K562 (cell line): ENCODE measurements around the gene BSDC1. TPM values are rescaled to one million over a fixed set of nuclear protein-coding genes. Genes with fewer than 3 reads are reported as not detected.

Experiments
- polyA plus RNA-seq, 8 experiments: library from polyadenylated mRNA; depleted of rRNA in 4 of 8; stranded (reverse) in 5 of 8; unstranded in 3 of 8; fragments of >200 nt; fragmentation: Nextera tagmentation in 2 of 8; fragmentation: Illumina TruSeq in 1 of 8; extraction: Ambion mirVana in 2 of 8; extraction: Trizol in 1 of 8; gene quantifications; 2 replicates each; pipeline versions ENCODE4 v1.2.1 to v1.2.3, GENCODE V29; 2011 to 2014; ENCODE audit warnings: inconsistent platforms in 1 of 8, missing spikeins in 1 of 8
- total RNA-seq, 7 experiments: library from RNA; depleted of rRNA in 6 of 7; stranded (reverse); fragments of >200 nt in 6 of 7; fragmentation: Illumina TruSeq in 2 of 7; extraction: Trizol in 2 of 7; gene quantifications; 2 replicates each; pipeline versions ENCODE4 v1.2.1 to v1.2.3, GENCODE V29; 2011 to 2021; ENCODE audit warnings: low replicate concordance in 1 of 7

BSDC1 gene
- total and polyA plus RNA-seq, 9 of the 15 experiments (the other 6 are each of a cell fraction or from before 2014, with no cell fraction given): 10.2 to 96.8 (median 73.1) TPM

Other genes with a start within 250 kb of the BSDC1 start
Only the 7 nearest of the 14 such genes appear.
- gene LCK, start 143.2 kb downstream of the BSDC1 start, total RNA-seq (2014; rRNA removed): 0.08 TPM in 1 of 2 replicates, not detected in the other
- 0.13 TPM in 1 of 2 replicates, not detected in the other for gene LCK, start 143.2 kb downstream of the BSDC1 start, total RNA-seq (2014; rRNA removed; fragmentation: Illumina TruSeq; extraction: Trizol)
- not detected in 2 replicates for gene LCK, start 143.2 kb downstream of the BSDC1 start, total RNA-seq (2015; rRNA removed; fragmentation: Illumina TruSeq; extraction: Trizol)
- 0.38 and 0.47 TPM in 2 replicates for gene LCK, start 143.2 kb downstream of the BSDC1 start, total RNA-seq (2021)
- gene LCK, start 143.2 kb downstream of the BSDC1 start, polyA plus RNA-seq (2011; rRNA removed): not detected in 2 replicates
- 0.04 TPM in 1 of 2 replicates, not detected in the other for gene LCK, start 143.2 kb downstream of the BSDC1 start, polyA plus RNA-seq (2014; fragmentation: Illumina TruSeq; extraction: Trizol)
- not detected for gene LCK, start 143.2 kb downstream of the BSDC1 start, polyA plus RNA-seq (2014; fragmentation: Nextera tagmentation; extraction: Ambion mirVana)
- gene LCK, start 143.2 kb downstream of the BSDC1 start, polyA plus RNA-seq (2014; rRNA removed): 0.13 TPM in 1 of 2 replicates, not detected in the other
- gene HDAC1, start 102.4 kb downstream of the BSDC1 start, total RNA-seq (2014; rRNA removed): 169 and 182 TPM in 2 replicates
- gene HDAC1, start 102.4 kb downstream of the BSDC1 start, total RNA-seq (2014; rRNA removed; fragmentation: Illumina TruSeq; extraction: Trizol): 193 and 197 TPM in 2 replicates
- gene HDAC1, start 102.4 kb downstream of the BSDC1 start, total RNA-seq (2015; rRNA removed; fragmentation: Illumina TruSeq; extraction: Trizol): 169 and 180 TPM in 2 replicates
- 182 and 185 TPM in 2 replicates for gene HDAC1, start 102.4 kb downstream of the BSDC1 start, total RNA-seq (2021)
- 384 and 397 TPM in 2 replicates for gene HDAC1, start 102.4 kb downstream of the BSDC1 start, polyA plus RNA-seq (2011; rRNA removed)
- 213 and 224 TPM in 2 replicates for gene HDAC1, start 102.4 kb downstream of the BSDC1 start, polyA plus RNA-seq (2014; fragmentation: Illumina TruSeq; extraction: Trizol)
- gene HDAC1, start 102.4 kb downstream of the BSDC1 start, polyA plus RNA-seq (2014; fragmentation: Nextera tagmentation; extraction: Ambion mirVana): 100 to 1,000 TPM; 183 to 205 TPM
- 210 and 239 TPM in 2 replicates for gene HDAC1, start 102.4 kb downstream of the BSDC1 start, polyA plus RNA-seq (2014; rRNA removed)
- 155 and 188 TPM in 2 replicates for gene MARCKSL1, start 58.2 kb downstream of the BSDC1 start, total RNA-seq (2014; rRNA removed)
- 85.0 and 89.5 TPM in 2 replicates for gene MARCKSL1, start 58.2 kb downstream of the BSDC1 start, total RNA-seq (2014; rRNA removed; fragmentation: Illumina TruSeq; extraction: Trizol)
- gene MARCKSL1, start 58.2 kb downstream of the BSDC1 start, total RNA-seq (2015; rRNA removed; fragmentation: Illumina TruSeq; extraction: Trizol): 99.5 and 102 TPM in 2 replicates
- gene MARCKSL1, start 58.2 kb downstream of the BSDC1 start, total RNA-seq (2021): 236 and 247 TPM in 2 replicates
- gene MARCKSL1, start 58.2 kb downstream of the BSDC1 start, polyA plus RNA-seq (2011; rRNA removed): 202 and 216 TPM in 2 replicates
- 325 and 361 TPM in 2 replicates for gene MARCKSL1, start 58.2 kb downstream of the BSDC1 start, polyA plus RNA-seq (2014; fragmentation: Illumina TruSeq; extraction: Trizol)
- 10 to 100 TPM; 14.7 to 14.8 TPM for gene MARCKSL1, start 58.2 kb downstream of the BSDC1 start, polyA plus RNA-seq (2014; fragmentation: Nextera tagmentation; extraction: Ambion mirVana)
- 256 and 262 TPM in 2 replicates for gene MARCKSL1, start 58.2 kb downstream of the BSDC1 start, polyA plus RNA-seq (2014; rRNA removed)
- 6.7 and 7.4 TPM in 2 replicates for gene FAM229A, start 32.0 kb downstream of the BSDC1 start, total RNA-seq (2014; rRNA removed)
- gene FAM229A, start 32.0 kb downstream of the BSDC1 start, total RNA-seq (2014; rRNA removed; fragmentation: Illumina TruSeq; extraction: Trizol): 3.6 and 4.0 TPM in 2 replicates
- 2.9 and 3.4 TPM in 2 replicates for gene FAM229A, start 32.0 kb downstream of the BSDC1 start, total RNA-seq (2015; rRNA removed; fragmentation: Illumina TruSeq; extraction: Trizol)
- 11.6 and 12.7 TPM in 2 replicates for gene FAM229A, start 32.0 kb downstream of the BSDC1 start, total RNA-seq (2021)
- 10.9 and 18.6 TPM in 2 replicates for gene FAM229A, start 32.0 kb downstream of the BSDC1 start, polyA plus RNA-seq (2011; rRNA removed)
- 9.5 and 9.7 TPM in 2 replicates for gene FAM229A, start 32.0 kb downstream of the BSDC1 start, polyA plus RNA-seq (2014; fragmentation: Illumina TruSeq; extraction: Trizol)
- under 1 TPM; 0.04 TPM for gene FAM229A, start 32.0 kb downstream of the BSDC1 start, polyA plus RNA-seq (2014; fragmentation: Nextera tagmentation; extraction: Ambion mirVana)
- 17.9 and 21.6 TPM in 2 replicates for gene FAM229A, start 32.0 kb downstream of the BSDC1 start, polyA plus RNA-seq (2014; rRNA removed)
- gene TSSK3, start 31.9 kb downstream of the BSDC1 start, total RNA-seq (2014; rRNA removed): 0.27 and 1.8 TPM in 2 replicates
- gene TSSK3, start 31.9 kb downstream of the BSDC1 start, total RNA-seq (2014; rRNA removed; fragmentation: Illumina TruSeq; extraction: Trizol): 1.9 and 2.5 TPM in 2 replicates
- gene TSSK3, start 31.9 kb downstream of the BSDC1 start, total RNA-seq (2015; rRNA removed; fragmentation: Illumina TruSeq; extraction: Trizol): 2.8 and 4.3 TPM in 2 replicates
- 2.3 and 3.3 TPM in 2 replicates for gene TSSK3, start 31.9 kb downstream of the BSDC1 start, total RNA-seq (2021)
- 2.8 and 3.6 TPM in 2 replicates for gene TSSK3, start 31.9 kb downstream of the BSDC1 start, polyA plus RNA-seq (2011; rRNA removed)
- 1.6 and 3.2 TPM in 2 replicates for gene TSSK3, start 31.9 kb downstream of the BSDC1 start, polyA plus RNA-seq (2014; fragmentation: Illumina TruSeq; extraction: Trizol)
- under 1 TPM; 0.66 to 0.82 TPM for gene TSSK3, start 31.9 kb downstream of the BSDC1 start, polyA plus RNA-seq (2014; fragmentation: Nextera tagmentation; extraction: Ambion mirVana)
- gene TSSK3, start 31.9 kb downstream of the BSDC1 start, polyA plus RNA-seq (2014; rRNA removed): 1.9 and 2.2 TPM in 2 replicates
- under 0.01 TPM in 1 of 2 replicates, not detected in the other for gene ZBTB8B, start 70.6 kb upstream of the BSDC1 start, total RNA-seq (2014; rRNA removed)
- gene ZBTB8B, start 70.6 kb upstream of the BSDC1 start, total RNA-seq (2014; rRNA removed; fragmentation: Illumina TruSeq; extraction: Trizol): not detected in 2 replicates
- not detected in 2 replicates for gene ZBTB8B, start 70.6 kb upstream of the BSDC1 start, total RNA-seq (2015; rRNA removed; fragmentation: Illumina TruSeq; extraction: Trizol)
- gene ZBTB8B, start 70.6 kb upstream of the BSDC1 start, total RNA-seq (2021): not detected in 2 replicates
- not detected in 2 replicates for gene ZBTB8B, start 70.6 kb upstream of the BSDC1 start, polyA plus RNA-seq (2011; rRNA removed)
- gene ZBTB8B, start 70.6 kb upstream of the BSDC1 start, polyA plus RNA-seq (2014; fragmentation: Illumina TruSeq; extraction: Trizol): not detected in 2 replicates
- not detected for gene ZBTB8B, start 70.6 kb upstream of the BSDC1 start, polyA plus RNA-seq (2014; fragmentation: Nextera tagmentation; extraction: Ambion mirVana)
- not detected in 2 replicates for gene ZBTB8B, start 70.6 kb upstream of the BSDC1 start, polyA plus RNA-seq (2014; rRNA removed)
- 0.05 and 0.08 TPM in 2 replicates for gene ZBTB8A, start 145.0 kb upstream of the BSDC1 start, total RNA-seq (2014; rRNA removed)
- gene ZBTB8A, start 145.0 kb upstream of the BSDC1 start, total RNA-seq (2014; rRNA removed; fragmentation: Illumina TruSeq; extraction: Trizol): 0.11 and 0.29 TPM in 2 replicates
- 0.11 and 0.14 TPM in 2 replicates for gene ZBTB8A, start 145.0 kb upstream of the BSDC1 start, total RNA-seq (2015; rRNA removed; fragmentation: Illumina TruSeq; extraction: Trizol)
- gene ZBTB8A, start 145.0 kb upstream of the BSDC1 start, total RNA-seq (2021): 0.22 and 0.31 TPM in 2 replicates
- 0.64 and 2.0 TPM in 2 replicates for gene ZBTB8A, start 145.0 kb upstream of the BSDC1 start, polyA plus RNA-seq (2011; rRNA removed)
- gene ZBTB8A, start 145.0 kb upstream of the BSDC1 start, polyA plus RNA-seq (2014; fragmentation: Illumina TruSeq; extraction: Trizol): 0.09 and 0.22 TPM in 2 replicates
- gene ZBTB8A, start 145.0 kb upstream of the BSDC1 start, polyA plus RNA-seq (2014; fragmentation: Nextera tagmentation; extraction: Ambion mirVana): under 1 TPM; 0.01 TPM
- 0.08 and 0.09 TPM in 2 replicates for gene ZBTB8A, start 145.0 kb upstream of the BSDC1 start, polyA plus RNA-seq (2014; rRNA removed)